ENCODE data around the gene HP1BP3.

HP1BP3 gene

GRCh38 chr1:20787029-20787839 lies at the start of gene HP1BP3:
Gene HP1BP3, minus strand, starts transcription at chr1:20787307. Its CDS starts 6,867 bp downstream, at chr1:20780440.
- in situ Hi-C loops (cut with HindIII; ENCODE audit: low sequenced_read_pairs) = loop anchor here (5.0 to 10.0 kb wide), 2 partner anchors 58 to 85 kb away; no protein-coding TSS in a partner anchor

GRCh38 chr1:20836230-20836629 lies 49.1 kb upstream of the HP1BP3 start:
- in situ Hi-C loops (cut with HindIII; ENCODE audit: low sequenced_read_pairs) = no loop called here

GRCh38 chr1:20834780-20835179 lies 47.7 kb upstream of the HP1BP3 start:
- in situ Hi-C loops (cut with HindIII; ENCODE audit: low sequenced_read_pairs) = no loop called here

- in situ Hi-C loops (cut with HindIII; ENCODE audit: low sequenced_read_pairs) = no loop called here
Observed at GRCh38 chr1:20834192-20834591, 47.1 kb upstream of the HP1BP3 start.

- in situ Hi-C loops (cut with HindIII; ENCODE audit: low sequenced_read_pairs) = no loop called here
Observed at GRCh38 chr1:20830378-20830777, 43.3 kb upstream of the HP1BP3 start.

- in situ Hi-C loops (cut with HindIII; ENCODE audit: low sequenced_read_pairs) = no loop called here
Observed at GRCh38 chr1:20829946-20830345, 42.8 kb upstream of the HP1BP3 start.

- in situ Hi-C loops (cut with HindIII; ENCODE audit: low sequenced_read_pairs) = no loop called here
Observed at GRCh38 chr1:20829531-20829930, 42.4 kb upstream of the HP1BP3 start.

GRCh38 chr1:20823845-20824244 lies 36.7 kb upstream of the HP1BP3 start:
- in situ Hi-C loops (cut with HindIII; ENCODE audit: low sequenced_read_pairs) = no loop called here

GRCh38 chr1:20821466-20821865 lies 34.4 kb upstream of the HP1BP3 start:
- in situ Hi-C loops (cut with HindIII; ENCODE audit: low sequenced_read_pairs) = no loop called here

GRCh38 chr1:20819818-20820217 lies 32.7 kb upstream of the HP1BP3 start:
- in situ Hi-C loops (cut with HindIII; ENCODE audit: low sequenced_read_pairs) = no loop called here

GRCh38 chr1:20814534-20814871 lies 27.4 kb upstream of the HP1BP3 start:
- in situ Hi-C loops (cut with HindIII; ENCODE audit: low sequenced_read_pairs) = no loop called here

GRCh38 chr1:20811916-20812315 lies 24.8 kb upstream of the HP1BP3 start:
- in situ Hi-C loops (cut with HindIII; ENCODE audit: low sequenced_read_pairs) = no loop called here

GRCh38 chr1:20793236-20793635 lies 6.1 kb upstream of the HP1BP3 start:
- in situ Hi-C loops (cut with HindIII; ENCODE audit: low sequenced_read_pairs) = no loop called here

- in situ Hi-C loops (cut with HindIII; ENCODE audit: low sequenced_read_pairs) = no loop called here
Observed at GRCh38 chr1:20792196-20792595, 5.1 kb upstream of the HP1BP3 start.

GRCh38 chr1:20790785-20791184 lies 3.7 kb upstream of the HP1BP3 start:
- in situ Hi-C loops (cut with HindIII; ENCODE audit: low sequenced_read_pairs) = no loop called here

GRCh38 chr1:20789598-20789997 lies 2.5 kb upstream of the HP1BP3 start:
- in situ Hi-C loops (cut with HindIII; ENCODE audit: low sequenced_read_pairs) = loop anchor here (5.0 to 10.0 kb wide), 2 partner anchors 55 to 87 kb away; no protein-coding TSS in a partner anchor

GRCh38 chr1:20787840-20788795 lies 1.0 kb upstream of the HP1BP3 start:
- in situ Hi-C loops (cut with HindIII; ENCODE audit: low sequenced_read_pairs) = loop anchor here (5.0 to 10.0 kb wide), 2 partner anchors 57 to 86 kb away; no protein-coding TSS in a partner anchor

- in situ Hi-C loops (cut with HindIII; ENCODE audit: low sequenced_read_pairs) = loop anchor here (5.0 to 10.0 kb wide), 2 partner anchors 58 to 84 kb away; no protein-coding TSS in a partner anchor
Observed at GRCh38 chr1:20786253-20787028, 666 bp downstream of the HP1BP3 start.

- in situ Hi-C loops (cut with HindIII; ENCODE audit: low sequenced_read_pairs) = loop anchor here (5.0 to 10.0 kb wide), 2 partner anchors 59 to 84 kb away; no protein-coding TSS in a partner anchor
Observed at GRCh38 chr1:20785907-20786252, 1.2 kb downstream of the HP1BP3 start.

GRCh38 chr1:20775700-20776099 lies 11.4 kb downstream of the HP1BP3 start:
- in situ Hi-C loops (cut with HindIII; ENCODE audit: low sequenced_read_pairs) = no loop called here

- in situ Hi-C loops (cut with HindIII; ENCODE audit: low sequenced_read_pairs) = no loop called here
Observed at GRCh38 chr1:20771780-20772179, 15.3 kb downstream of the HP1BP3 start.
